DMS153 (cell line): ENCODE measurements around the gene TTI1.

Source experiments
- DNase-seq: peaks from one replicate; lab custom pipeline; 2025; lab: John Stamatoyannopoulos, UW

TTI1 gene

GRCh38 chr20:38033330-38034107 is at the start of gene TTI1, which contains the start of gene RPRD1B:
Gene TTI1 (minus strand): TSS chr20:38033456. CDS start chr20:38013816, 19,640 bp downstream.
Gene RPRD1B (plus strand): TSS chr20:38033746. CDS start chr20:38033948, 202 bp downstream.
- DNase-seq, result peak; percentile 83

DNA sequence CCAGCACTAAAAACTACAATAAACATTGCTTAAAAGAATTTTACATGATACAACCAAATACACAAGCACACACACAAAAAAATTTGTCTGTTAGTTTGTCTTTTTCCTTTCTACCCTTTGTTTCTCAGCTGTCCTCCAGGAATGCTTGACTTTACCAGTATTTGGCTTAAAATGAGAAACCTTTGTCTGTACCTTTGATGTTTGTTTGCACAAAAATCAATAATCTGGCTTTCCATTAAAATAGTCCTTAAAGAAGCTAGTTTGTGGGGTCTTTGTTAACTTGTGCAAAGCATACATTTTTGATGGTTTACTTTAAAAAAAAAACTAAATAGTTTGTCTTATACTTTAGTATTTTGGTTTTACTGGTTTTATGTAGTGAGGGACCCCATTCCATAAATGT is 49.6 kb upstream of the TTI1 start:
- DNase-seq, result no peak

- DNase-seq, result no peak
Observed at GRCh38 chr20:38081575-38081974, 48.3 kb upstream of the TTI1 start.

DNA sequence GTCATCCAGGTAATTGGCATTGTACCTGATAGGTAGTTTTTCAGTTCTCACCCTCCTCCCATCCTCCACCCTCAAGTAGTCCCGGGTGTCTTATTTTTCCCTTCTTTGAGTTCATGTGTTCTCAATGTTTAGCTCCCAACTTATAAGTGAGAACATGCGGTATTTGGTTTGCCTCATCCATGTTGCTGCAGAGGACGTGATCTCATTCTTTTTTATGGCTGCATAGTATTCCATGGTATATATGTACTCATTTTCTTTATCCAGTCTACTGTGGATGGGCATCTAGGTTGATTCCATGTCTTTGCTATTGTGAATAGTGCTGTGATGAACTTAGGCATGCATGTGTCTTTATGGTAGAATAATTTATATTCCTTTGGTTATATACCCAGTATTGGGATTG is 46.1 kb upstream of the TTI1 start:
- no peak for DNase-seq

- DNase-seq, result no peak
Observed at GRCh38 chr20:38078084-38078483, 44.8 kb upstream of the TTI1 start.

DNA sequence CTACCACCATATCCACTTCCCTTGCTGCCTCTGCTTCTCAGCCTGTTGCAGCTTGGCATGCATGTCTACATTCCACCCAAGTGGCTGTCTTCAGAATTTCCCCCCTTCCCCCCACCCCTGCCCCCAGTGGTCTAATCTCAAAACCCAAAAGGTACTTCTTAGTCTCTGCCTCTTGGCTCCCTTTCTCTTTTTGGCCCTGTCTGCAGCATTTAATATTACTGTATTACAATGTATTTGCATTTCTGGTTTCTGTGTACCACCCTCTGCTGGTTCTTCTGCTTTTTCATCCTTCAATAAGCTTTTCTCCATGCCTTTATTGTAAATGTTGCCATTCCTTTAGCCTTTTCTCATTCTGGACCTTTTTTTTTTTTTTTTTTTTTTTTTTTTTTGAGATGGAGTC is 43.3 kb upstream of the TTI1 start:
- DNase-seq, result no peak

DNA sequence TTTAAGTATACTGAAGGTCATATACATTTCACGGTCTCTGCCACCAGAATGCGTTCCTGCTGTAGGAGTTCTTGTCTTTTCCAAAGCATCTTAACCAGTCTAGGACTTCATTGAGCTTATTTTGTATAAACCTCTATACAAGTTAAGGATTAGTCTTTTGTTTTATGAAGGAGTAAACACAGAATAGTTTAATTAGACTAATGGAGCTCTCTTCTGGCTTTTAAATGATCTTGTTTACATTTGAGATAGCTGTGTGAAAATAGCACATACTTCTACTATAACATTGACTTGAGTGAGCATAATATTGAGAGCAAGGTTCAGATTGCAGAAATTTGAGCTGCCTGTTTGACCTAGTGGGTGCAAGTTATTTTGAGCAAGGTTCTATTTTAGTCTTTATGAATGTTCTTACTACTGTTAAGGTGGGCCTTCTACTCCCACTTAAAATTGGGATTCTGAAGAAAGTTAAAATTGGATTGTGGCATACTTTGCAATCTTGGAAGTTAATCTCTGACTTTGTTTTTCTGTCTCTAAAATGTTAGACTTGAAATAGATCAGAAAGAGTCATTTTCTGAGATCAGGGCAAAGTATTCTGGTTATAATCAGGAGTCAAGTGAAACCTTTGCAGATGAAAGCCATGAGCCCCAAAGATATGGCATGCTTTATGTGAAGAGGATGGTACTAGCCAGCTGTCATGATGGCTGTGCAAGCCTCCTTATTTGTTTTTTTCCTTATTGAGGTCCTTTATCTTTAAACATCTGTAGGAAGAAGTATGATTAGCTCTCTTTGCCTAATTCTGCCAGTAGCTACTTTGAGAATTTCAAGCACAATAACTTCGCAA is 42.1 kb upstream of the TTI1 start:
- no peak for DNase-seq

DNA sequence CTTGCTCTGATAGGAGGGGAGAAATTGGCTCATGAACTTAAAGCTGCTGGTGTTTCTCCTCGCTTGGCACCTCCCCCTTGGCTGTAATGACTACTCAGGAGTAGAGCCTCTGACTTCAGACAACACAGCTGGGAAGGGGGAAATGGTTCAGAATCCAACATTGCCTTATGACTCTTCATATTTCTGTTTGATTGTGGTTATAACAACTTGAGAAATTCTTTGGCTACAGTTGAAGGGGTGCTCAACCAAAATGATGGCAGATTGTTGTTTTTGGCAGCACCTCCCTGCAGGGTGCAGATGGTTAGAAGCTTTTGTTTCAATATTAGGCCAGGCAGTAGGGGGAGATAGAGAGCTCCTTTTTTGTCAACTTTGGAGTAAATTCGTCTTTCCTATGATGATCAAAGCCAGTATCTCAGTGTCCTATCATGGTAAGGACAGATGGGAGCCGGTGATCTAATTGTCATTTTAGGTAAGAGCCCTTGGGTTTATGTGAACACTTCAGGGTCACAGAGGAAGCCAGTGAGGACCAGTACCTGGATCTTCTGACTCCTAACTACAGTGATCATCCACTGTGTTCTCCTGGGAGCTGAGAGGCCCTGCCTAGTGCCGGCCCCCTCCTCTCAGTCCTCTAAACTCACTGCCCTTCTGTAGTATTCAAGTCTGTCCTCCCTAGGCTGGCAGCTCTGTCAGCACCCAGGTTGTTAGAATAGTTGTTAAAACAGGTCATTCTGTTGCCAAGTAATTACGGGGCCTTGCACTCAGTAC is 40.2 kb upstream of the TTI1 start:
- DNase-seq, result no peak

DNA sequence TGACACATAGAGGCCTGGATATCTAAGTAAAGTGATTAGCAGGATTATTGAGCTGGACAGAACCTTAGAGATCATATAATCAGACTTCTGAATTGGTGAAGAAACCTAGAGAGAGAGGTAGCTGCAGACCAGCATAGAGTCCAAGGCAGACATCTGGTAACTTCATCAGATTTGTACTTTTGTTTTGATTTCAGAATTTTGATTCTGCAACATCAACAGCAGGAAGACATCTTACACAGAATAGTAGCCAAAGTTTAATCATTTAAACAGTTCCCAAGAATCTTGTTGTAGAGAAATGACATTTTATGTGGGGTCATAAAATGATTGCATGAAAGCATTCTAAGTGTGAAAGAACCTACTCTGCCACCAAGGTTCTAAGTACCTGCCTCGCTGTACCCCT is 39.6 kb upstream of the TTI1 start:
- no peak for DNase-seq

DNA sequence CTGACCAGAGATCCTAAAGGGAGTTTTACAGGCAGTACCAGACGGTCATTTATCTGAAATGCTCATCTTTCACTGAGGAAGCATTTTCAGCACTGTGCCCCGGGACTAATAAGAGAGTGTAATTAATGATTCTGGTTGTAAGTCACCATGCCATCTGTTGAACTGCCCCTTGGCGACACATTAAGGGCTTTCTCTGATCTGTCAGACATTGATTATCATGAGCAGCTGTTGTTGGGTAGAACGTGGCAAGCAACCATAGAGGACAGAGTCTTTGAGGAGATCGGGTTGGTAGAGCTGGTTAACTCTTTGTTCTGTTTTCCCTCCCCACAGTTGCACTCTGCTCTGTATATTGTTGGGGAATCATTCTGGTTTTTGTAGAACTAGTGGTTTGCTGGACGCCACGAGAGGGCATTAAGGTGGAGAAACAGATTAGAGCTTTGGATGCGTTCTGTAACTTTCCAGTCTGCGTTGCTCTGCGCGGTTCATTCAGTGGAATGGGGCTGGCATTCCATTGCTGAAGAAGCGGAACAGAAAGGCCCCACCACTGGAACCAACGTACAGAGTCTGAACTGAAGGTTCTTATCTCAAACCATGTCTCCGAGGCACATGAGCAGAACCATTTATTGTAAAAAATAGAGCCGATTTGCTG is 34.6 kb upstream of the TTI1 start:
- no peak for DNase-seq

- no peak for DNase-seq
Observed at GRCh38 chr20:38066969-38067716, 33.9 kb upstream of the TTI1 start.

DNA sequence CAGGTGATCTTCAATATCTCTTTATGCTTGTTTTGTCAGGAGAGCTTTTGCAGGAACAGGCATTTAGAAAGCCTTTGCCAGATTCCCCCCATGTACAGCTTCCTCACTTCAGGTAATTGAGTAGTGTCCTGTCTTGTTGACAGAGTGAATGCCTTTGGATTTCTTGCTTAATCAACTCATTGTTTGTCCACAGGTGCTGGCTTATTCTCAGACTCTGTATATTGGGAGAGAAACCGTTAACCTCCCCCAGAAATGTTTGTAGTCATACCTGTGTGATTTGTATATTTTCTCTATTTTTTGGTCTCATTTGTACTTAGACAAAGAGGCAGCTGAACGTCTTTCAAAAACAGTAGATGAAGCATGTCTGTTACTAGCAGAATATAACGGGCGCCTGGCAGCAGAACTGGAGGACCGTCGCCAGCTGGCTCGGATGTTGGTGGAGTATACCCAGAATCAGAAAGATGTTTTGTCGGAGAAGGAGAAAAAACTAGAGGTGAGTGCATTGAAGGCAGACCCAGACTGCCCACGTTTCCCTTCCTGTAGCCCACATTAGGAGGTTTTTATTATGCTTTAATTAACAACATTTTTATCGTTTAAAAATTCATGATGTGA is 32.6 kb upstream of the TTI1 start:
- DNase-seq, result no peak

- no peak for DNase-seq
Observed at GRCh38 chr20:38063911-38064530, 30.8 kb upstream of the TTI1 start.

DNA sequence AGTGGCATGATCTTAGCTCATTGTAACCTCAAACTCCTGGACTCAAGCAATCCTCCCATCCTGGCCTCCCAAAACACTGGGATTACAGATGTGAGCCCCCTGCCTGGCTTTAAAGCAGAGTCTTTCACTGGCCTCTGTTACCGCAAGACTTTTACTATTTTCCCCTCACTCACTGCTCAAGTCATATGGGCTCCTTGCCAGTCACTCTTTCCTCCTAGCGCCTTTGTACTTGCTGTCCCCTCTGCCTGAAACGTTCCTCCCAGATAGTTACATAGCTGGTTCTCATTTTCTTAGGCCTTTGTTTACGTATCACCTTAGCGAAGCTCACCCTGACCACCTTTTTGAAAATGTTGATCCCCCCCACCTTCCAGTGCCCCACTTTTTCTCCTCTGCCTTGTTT is 29.6 kb upstream of the TTI1 start:
- DNase-seq, result no peak

DNA sequence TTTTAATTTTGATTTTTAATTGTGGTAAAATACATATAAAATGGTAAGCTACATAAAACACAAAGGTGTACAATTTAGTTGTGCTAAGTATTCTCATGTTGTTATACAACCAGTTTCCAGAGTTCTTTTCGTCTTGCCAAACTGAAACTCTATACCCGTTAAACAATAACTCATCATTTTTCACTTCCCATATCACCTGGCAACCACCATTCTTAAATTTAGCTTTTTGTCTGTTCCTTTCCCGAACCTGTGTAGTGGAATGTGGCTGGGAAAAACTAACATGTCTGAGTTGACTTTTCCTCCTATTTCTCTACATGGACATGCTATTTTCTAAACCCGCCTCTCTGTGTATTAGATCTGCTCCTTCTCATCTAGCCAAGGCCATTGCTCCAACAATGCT is 27.9 kb upstream of the TTI1 start:
- DNase-seq, result no peak

- DNase-seq, result no peak
Observed at GRCh38 chr20:38060536-38060935, 27.3 kb upstream of the TTI1 start.

- DNase-seq, result no peak
Observed at GRCh38 chr20:38059832-38060231, 26.6 kb upstream of the TTI1 start.

DNA sequence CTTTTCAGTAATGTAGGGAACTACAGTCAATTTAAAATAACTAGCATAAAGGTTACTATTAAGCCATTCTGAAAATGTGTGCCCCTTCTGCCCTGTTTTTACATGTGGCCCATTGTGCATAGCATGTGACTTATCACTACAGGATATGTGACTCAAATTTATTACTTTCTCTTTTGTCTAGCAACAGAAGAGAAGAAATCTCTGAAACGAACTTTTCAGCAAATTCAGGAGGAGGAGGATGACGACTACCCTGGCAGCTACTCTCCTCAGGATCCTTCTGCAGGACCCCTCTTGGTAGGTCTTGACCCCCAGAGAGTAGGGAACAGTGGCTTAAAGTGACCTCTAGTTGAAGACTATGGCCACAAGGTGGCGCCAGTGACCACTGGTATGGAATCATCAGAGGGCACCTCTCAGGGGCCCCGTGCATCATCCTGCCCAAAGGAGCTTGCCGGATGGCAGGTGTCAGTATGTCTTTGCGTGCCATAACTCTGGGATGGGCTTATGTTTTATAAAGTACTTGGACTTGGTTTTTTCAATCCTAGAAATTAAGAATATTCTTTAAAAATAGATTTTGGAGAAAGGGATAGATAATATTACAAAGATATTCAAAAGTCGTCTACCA is 24.2 kb upstream of the TTI1 start:
- peak; percentile 20 for DNase-seq

DNA sequence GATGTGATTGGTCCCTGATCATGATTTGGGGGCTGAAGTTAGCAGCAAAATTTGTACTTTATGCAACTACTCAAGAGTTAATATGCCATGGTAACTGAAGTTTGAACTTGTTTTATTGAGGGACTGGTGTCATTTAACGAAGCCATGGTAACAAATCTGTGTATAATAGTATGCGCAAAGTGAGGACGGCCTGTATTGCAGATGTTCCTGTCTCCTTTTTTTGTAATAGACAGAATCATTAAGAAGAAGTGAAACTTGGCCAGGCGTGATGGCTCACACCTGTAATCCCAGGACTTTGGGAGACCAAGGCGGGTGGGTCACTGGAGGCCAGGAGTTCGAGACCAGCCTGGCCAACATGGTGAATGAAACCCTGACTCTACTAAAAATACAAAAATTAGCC is 22.6 kb upstream of the TTI1 start:
- DNase-seq, result no peak

DNA sequence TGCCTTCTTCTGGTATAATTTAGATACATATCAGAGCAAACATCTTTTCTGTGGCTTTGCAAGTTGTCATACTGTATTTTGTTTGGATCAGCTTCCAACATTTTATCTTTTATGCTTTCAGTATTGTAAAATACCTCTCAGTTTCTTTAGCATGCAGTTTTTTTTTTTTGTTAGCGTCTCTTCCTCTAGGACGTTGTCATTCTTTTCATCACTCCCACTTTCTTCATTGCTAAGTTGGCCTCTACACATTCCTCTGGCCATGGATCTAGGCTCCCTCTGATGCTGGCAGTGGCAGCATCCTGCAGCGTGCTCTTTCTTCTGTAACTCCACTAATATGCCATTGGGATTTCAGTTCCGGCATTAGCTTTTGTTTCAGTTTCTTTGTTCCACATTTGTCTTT is 22.0 kb upstream of the TTI1 start:
- DNase-seq, result no peak
